GM19328 (cell line): ENCODE data around the gene GUCY2D.

Experiments used
- ATAC-seq: cut with Tn5 transposase; IDR thresholded peaks from one replicate; pipeline ENCODE4 v1.9.1; 2021; ENCODE audit warnings: mild to moderate bottlenecking, moderate library complexity; ENCODE audit not compliant: unreplicated experiment

The GUCY2D gene

DNA sequence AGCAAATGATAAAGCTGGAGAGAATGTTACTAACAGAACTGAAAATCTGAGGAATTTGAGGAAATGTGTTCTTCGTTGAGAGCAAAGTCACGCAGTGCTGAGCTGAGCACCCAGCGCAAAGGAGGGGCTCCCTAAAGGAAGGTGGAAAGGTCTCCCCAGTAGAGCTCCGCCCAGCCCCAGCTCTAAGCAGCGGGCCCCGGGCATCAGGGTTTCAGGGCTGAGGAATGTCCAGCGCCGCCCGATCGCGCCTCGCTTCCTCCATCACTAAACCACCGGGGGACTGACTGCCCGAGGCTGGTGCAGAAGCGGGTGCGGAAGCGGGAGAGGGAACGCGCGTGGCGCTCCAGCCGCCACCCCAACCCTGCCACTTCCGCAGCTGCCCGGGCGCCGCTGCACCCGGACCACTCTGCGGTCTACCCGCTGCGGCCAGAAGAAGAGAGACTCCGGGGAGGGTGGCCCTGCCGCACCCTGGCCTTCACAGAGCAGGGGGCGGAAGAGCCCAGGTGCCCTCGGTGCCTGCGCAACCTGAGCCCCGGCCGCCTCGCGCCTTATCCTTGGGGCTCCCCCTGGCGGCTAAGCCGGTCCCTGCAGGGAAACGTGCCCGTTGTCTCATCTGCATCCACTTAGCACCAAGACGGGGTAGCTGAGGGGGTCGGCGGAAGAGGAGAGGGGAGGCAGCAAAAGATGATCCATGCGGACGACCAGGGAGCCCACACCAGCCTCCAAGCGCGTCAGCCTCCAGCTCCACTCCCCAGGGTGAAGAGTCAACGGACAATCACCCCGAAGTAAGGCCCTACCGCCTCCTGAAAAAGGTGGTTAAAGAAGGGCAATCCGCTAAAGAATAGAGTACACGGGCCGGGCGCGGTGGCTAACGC is 12.4 kb upstream of the GUCY2D start:
- ATAC-seq, result peak; percentile 64

GRCh38 chr17:7992516-7992915 is 9.9 kb upstream of the GUCY2D start:
- no peak for ATAC-seq

- no peak for ATAC-seq
Measured at GRCh38 chr17:7992924-7993323, 9.5 kb upstream of the GUCY2D start.

- no peak for ATAC-seq
Measured at GRCh38 chr17:7993972-7994589, 8.3 kb upstream of the GUCY2D start.

- ATAC-seq, result no peak
Measured at GRCh38 chr17:7995724-7996123, 6.7 kb upstream of the GUCY2D start.

- ATAC-seq, result no peak
Measured at GRCh38 chr17:7997186-7997585, 5.2 kb upstream of the GUCY2D start.

GRCh38 chr17:8002721-8003593 is 542 bp downstream of the GUCY2D start:
- ATAC-seq, result no peak

DNA sequence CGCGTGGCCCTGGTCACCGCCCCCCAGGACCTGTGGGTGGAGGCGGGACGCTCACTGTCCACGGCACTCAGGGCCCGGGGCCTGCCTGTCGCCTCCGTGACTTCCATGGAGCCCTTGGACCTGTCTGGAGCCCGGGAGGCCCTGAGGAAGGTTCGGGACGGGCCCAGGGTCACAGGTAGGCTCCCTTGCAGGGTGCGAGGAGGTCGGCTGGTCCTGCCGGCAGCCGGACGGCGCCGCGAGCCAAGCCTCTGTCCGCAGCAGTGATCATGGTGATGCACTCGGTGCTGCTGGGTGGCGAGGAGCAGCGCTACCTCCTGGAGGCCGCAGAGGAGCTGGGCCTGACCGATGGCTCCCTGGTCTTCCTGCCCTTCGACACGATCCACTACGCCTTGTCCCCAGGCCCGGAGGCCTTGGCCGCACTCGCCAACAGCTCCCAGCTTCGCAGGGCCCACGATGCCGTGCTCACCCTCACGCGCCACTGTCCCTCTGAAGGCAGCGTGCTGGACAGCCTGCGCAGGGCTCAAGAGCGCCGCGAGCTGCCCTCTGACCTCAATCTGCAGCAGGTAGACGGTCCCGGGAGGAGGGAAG is 1.3 kb downstream of the GUCY2D start:
- ATAC-seq, result no peak

DNA sequence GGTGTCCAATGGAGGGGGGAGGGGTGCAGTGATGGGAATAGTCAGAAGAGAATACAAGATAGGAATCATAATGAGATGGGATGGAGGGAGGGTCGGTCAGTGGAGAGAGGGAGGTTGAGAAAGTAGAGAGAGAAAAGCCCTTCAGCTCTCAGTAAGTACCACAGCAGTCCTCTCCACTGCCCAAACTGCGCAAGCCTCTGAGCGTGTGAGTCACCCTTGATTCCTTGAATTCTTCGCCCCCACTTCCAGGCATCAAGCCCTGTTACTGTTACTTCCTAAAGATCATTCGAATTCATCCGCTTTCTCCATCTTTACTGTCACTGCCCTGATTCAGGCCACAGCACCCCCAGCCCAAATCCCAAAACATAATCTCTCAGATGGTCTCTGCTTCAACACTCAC is 2.5 kb downstream of the GUCY2D start:
- ATAC-seq, result no peak

- ATAC-seq, result no peak
Measured at GRCh38 chr17:8005357-8005756, 2.9 kb downstream of the GUCY2D start.

DNA sequence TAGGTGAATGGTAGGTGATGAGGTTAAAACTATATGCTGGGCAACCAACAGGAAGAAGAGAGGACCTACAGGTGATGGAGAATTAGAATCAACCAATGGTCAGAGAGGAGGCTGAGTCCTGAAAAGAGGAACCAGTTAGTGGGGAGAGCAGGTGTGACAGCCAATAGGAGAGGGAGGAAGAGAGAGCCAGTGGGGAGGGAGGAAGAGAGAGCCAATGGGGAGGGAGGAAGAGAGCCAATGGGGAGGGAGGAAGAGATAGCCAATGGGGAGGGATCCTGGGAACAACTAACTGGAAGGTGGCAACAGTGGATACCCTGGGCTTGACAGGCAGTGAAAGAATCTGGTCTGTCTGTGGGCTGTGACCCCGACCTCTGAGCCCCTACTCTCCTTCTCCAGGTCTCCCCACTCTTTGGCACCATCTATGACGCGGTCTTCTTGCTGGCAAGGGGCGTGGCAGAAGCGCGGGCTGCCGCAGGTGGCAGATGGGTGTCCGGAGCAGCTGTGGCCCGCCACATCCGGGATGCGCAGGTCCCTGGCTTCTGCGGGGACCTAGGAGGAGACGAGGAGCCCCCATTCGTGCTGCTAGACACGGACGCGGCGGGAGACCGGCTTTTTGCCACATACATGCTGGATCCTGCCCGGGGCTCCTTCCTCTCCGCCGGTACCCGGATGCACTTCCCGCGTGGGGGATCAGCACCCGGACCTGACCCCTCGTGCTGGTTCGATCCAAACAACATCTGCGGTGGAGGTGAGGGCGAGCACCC is 3.7 kb downstream of the GUCY2D start:
- ATAC-seq, result no peak

GRCh38 chr17:8006836-8007680 is 4.6 kb downstream of the GUCY2D start:
- no peak for ATAC-seq

GRCh38 chr17:8007836-8008235 is 5.4 kb downstream of the GUCY2D start:
- ATAC-seq, result no peak

DNA sequence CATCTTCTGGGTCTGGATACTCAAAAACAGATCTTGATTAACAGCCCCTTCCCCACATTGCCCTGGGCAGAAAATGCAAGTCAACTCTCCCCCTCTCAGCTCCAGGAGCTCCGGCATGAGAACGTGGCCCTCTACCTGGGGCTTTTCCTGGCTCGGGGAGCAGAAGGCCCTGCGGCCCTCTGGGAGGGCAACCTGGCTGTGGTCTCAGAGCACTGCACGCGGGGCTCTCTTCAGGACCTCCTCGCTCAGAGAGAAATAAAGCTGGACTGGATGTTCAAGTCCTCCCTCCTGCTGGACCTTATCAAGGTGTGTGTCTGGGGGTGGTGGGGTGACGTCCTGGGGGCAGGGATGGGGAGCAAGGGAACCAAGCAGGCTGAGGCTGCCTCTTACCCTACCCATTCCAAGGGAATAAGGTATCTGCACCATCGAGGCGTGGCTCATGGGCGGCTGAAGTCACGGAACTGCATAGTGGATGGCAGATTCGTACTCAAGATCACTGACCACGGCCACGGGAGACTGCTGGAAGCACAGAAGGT is 9.7 kb downstream of the GUCY2D start:
- no peak for ATAC-seq

DNA sequence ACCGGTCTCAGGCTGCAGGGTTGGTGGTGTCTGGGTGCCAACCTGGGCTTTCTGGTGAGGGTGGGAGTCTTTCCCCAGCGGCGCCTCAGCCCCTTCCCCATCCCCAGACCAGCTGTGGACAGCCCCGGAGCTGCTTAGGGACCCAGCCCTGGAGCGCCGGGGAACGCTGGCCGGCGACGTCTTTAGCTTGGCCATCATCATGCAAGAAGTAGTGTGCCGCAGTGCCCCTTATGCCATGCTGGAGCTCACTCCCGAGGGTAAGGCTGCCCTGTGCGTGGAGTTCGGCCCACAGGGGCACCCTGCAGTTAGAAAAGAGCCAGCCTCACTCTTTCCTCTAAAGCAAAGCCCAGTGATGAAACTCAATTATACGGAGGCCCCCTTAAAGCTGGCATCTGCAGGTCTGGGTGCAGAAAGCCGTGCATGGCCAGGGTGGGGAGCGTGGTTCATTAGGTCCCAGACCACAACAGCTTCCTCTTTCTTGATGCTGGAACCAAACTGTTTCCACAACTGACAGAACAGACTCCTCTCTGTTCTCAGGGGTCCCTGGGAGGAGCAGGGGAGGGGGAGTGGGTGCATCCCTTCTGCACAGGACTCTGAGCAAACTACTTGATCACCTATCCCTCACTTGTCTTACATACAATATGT is 10.7 kb downstream of the GUCY2D start:
- no peak for ATAC-seq

GRCh38 chr17:8013731-8014557 is 11.5 kb downstream of the GUCY2D start:
- ATAC-seq, result no peak

- no peak for ATAC-seq
Measured at GRCh38 chr17:8014558-8014850, 12.1 kb downstream of the GUCY2D start.
